Mesendoderm (in vitro differentiated cells): ENCODE measurements around the gene ACP4. TPM values are rescaled to one million over a fixed set of nuclear protein-coding genes. Genes with fewer than 3 reads are reported as not detected.

Experiments used
- DNase-seq: peaks from one replicate; pipeline ENCODE4 v3.0.0; 2013
- H2AK5ac ChIP-seq: 2 replicates; pipeline ENCODE4 v1.6.1; 2013; ENCODE audit warnings: low read length, inconsistent platforms
- H2BK120ac ChIP-seq: 2 replicates; pipeline ENCODE4 v1.6.1; 2013; ENCODE audit warnings: low read depth, mild to moderate bottlenecking, low read length, moderate library complexity, mixed read lengths
- H2BK15ac ChIP-seq: replicated peaks from 2 replicates; pipeline ENCODE4 v1.6.1; 2013; ENCODE audit warnings: low read depth, mild to moderate bottlenecking, moderate library complexity
- H2BK5ac ChIP-seq: 2 replicates; pipeline ENCODE4 v1.6.1; 2013; ENCODE audit warnings: low read length, inconsistent platforms
- H3K18ac ChIP-seq: 2 replicates; pipeline ENCODE4 v1.6.1; 2013; ENCODE audit warnings: mild to moderate bottlenecking, low read length, mixed read lengths
- H3K23ac ChIP-seq: one replicate; pipeline ENCODE4 v1.6.1; 2013; ENCODE audit warnings: low read length
- H3K27ac ChIP-seq: 2 replicates; pipeline ENCODE4 v1.5.1; 2013; ENCODE audit warnings: low read depth, mild to moderate bottlenecking, inconsistent platforms, low read length, moderate library complexity
- H3K27me3 ChIP-seq: 2 replicates; pipeline ENCODE4 v1.6.1; 2013; ENCODE audit warnings: low read length, control low read depth, mild to moderate bottlenecking, inconsistent platforms; ENCODE audit not compliant: insufficient read depth, poor library complexity
- H3K36me3 ChIP-seq: 2 replicates; pipeline ENCODE4 v1.6.1; 2013; ENCODE audit warnings: low read length, inconsistent platforms; ENCODE audit not compliant: control insufficient read depth, insufficient read depth
- H3K4ac ChIP-seq: one replicate; pipeline ENCODE4 v1.6.1; 2013; ENCODE audit warnings: low read depth, mild to moderate bottlenecking, low read length, moderate library complexity
- H3K4me1 ChIP-seq: 2 replicates; pipeline ENCODE4 v1.6.1; 2013; ENCODE audit warnings: low read depth, low read length, inconsistent platforms; ENCODE audit not compliant: control insufficient read depth
- H3K4me2 ChIP-seq: 2 replicates; pipeline ENCODE4 v1.6.1; 2013; ENCODE audit warnings: low read length
- H3K4me3 ChIP-seq: 2 replicates; pipeline ENCODE4 v1.5.1; 2013; ENCODE audit warnings: mild to moderate bottlenecking, low read length
- H3K56ac ChIP-seq: one replicate; pipeline ENCODE4 v1.6.1; 2013; ENCODE audit warnings: low read length
- H3K79me1 ChIP-seq: 2 replicates; pipeline ENCODE4 v1.6.1; 2013; ENCODE audit warnings: low read length, inconsistent platforms
- H3K79me2 ChIP-seq: 2 replicates; pipeline ENCODE4 v1.6.1; 2013; ENCODE audit warnings: mild to moderate bottlenecking, low read length; ENCODE audit not compliant: control insufficient read depth, insufficient read depth
- H3K9ac ChIP-seq: 2 replicates; pipeline ENCODE4 v1.6.1; 2013; ENCODE audit warnings: low read length, inconsistent platforms
- H4K5ac ChIP-seq: one replicate; pipeline ENCODE4 v1.6.1; 2013; ENCODE audit warnings: low read length
- H4K8ac ChIP-seq: one replicate; pipeline ENCODE4 v1.6.1; 2013; ENCODE audit warnings: low read depth, mild to moderate bottlenecking, control low read depth, low read length, moderate library complexity
- WGBS: extraction: QIAGEN DNeasy Blood & Tissue Kit; methylation state at CpG from one replicate; pipeline ENCODE4 v1.1.7; 2013; ENCODE audit warnings: low lambda C conversion rate, missing lambda C conversion rate; ENCODE audit not compliant: insufficient coverage; ENCODE audit errors: extremely low coverage; 5-methylcytosine and 5-hydroxymethylcytosine counted together
- small RNA-seq: library from polyadenylated mRNA; stranded (forward); fragments of <200 nt; extraction: miRNeasy Mini kit (QIAGEN cat#:217004); gene quantifications from one replicate; pipeline ENCODE3, GENCODE V24; 2013; ENCODE audit not compliant: insufficient read depth

Gene ACP4

DNA sequence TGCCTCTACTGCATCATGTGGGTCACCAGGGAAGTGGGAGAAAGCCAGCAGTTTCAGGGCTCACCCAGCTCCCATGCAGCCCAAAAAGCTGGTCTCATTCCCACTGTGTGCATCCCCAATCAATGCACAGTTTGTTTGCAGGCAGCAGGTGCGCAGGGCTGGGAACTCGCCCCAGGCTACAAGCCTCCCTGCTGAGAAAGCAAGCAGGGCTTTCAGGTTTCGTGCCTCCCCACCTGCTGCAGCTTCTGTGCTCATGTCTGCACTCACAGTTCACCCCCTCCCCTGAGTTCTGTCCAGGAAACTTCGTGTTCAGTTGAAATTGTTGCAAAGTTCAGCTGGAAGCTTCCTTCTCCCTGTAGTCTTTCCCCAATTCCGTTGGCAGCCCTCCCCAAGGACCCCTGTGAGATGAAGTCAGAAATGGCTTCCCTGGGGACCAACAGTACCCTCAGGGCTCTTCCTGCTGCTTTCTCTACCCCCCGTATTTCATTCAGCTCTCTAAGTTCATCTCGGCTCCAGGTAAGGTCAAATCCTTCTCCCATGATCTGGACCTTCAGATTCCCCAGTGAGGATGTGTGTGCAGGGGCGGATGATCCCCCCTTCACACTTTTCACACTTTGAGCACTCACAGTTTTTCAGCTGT, 54.2 kb downstream of the ACP4 start:
- Histone ChIP-seq H3K18ac (no peak overlapping the region), H4K8ac (no peak overlapping the region), H3K79me1 (no peaks in the 10 kb centered on the region), H4K5ac (no peak overlapping the region), H3K4me1 (no peaks in the 10 kb centered on the region), H3K27ac (no peak overlapping the region), H2AK5ac (no peak overlapping the region), H3K4me2 (no peak overlapping the region), H3K9ac (no peak overlapping the region), H3K4me3 (no peak overlapping the region), H3K79me2 (no peaks in the 10 kb centered on the region), H3K27me3 (no peaks in the 10 kb centered on the region), H2BK15ac (no peak overlapping the region), H3K4ac (no peak overlapping the region), H3K23ac (no peak overlapping the region), H3K36me3 (no peaks in the 10 kb centered on the region), H3K56ac (no peak overlapping the region), H2BK120ac (no peak overlapping the region), H2BK5ac (no peak overlapping the region)
- WGBS: no CpG with 5 or more reads among the region's 8 CpGs
- no peak for DNase-seq

Small RNA genes within 50 kb of the gene (small RNA-seq; reads per million reads assigned to genes)
- 254 reads per million, percentile 97 among the genes with 10 or more reads in this experiment for gene SNORD88A
- not detected for gene SNORD88B
- not detected for gene SNORD88C
